PC-9 (cell line): Measurements from ENCODE around the gene EXOC7. TPM values are rescaled to one million over a fixed set of nuclear protein-coding genes. Genes with fewer than 3 reads are reported as not detected.

Experiments
- BruUV-seq: library from RNA; stranded (reverse); fragments of 400-500 nt; replicated peaks from 2 replicates; lab custom pipeline; 2021; lab: Mats Ljungman, UMichigan
- CTCF ChIA-PET: fragments of 300-600 bp; sonication (Branson Sonifier 250); formaldehyde crosslinking; loops from one replicate; lab custom pipeline; 2022; ENCODE audit warnings: antibody characterized with exemption; lab: Charles Lee
- POLR2A ChIA-PET: fragments of 300-600 bp; sonication (Branson Sonifier 250); formaldehyde crosslinking; loops from one replicate; lab custom pipeline; 2022; ENCODE audit warnings: antibody characterized with exemption; ENCODE audit not compliant: unreplicated experiment; lab: Charles Lee
- DNase-seq, 2 experiments: peaks; one replicate each; pipeline versions ENCODE4 v3.0.0 to v3.0.0-alpha.2; 2015 to 2022; ENCODE audit warnings: mixed read lengths in 1 of 2
- H2AFZ ChIP-seq: fragments of 200-600 bp; sonication (generic); 2 replicates; pipeline ENCODE4 v1.8.1; 2017; ENCODE audit warnings: antibody characterized with exemption
- H3F3A ChIP-seq: fragments of 200-600 bp; sonication (generic); 2 replicates; pipeline ENCODE4 v1.8.1; 2017; ENCODE audit warnings: antibody characterized with exemption, mild to moderate bottlenecking, low read depth; ENCODE audit not compliant: insufficient read depth
- H3K27ac ChIP-seq: fragments of 200-600 bp; sonication (generic); 2 replicates; pipeline ENCODE4 v1.6.1; 2016; ENCODE audit warnings: mixed run types
- H3K27me3 ChIP-seq: fragments of 200-600 bp; sonication (generic); 2 replicates; pipeline ENCODE4 v1.6.1; 2016; ENCODE audit warnings: low read depth, mixed run types; ENCODE audit not compliant: insufficient read depth
- H3K36me3 ChIP-seq: fragments of 200-600 bp; sonication (generic); 2 replicates; pipeline ENCODE4 v1.6.1; 2016; ENCODE audit warnings: low read depth, mixed run types
- H3K4me1 ChIP-seq: fragments of 200-600 bp; sonication (generic); replicated peaks from 2 replicates; pipeline ENCODE4 v1.6.1; 2016; ENCODE audit warnings: mixed run types; ENCODE audit not compliant: insufficient read depth
- H3K4me2 ChIP-seq: fragments of 200-600 bp; sonication (generic); 2 replicates; pipeline ENCODE4 v1.6.1; 2017; ENCODE audit warnings: mixed run types
- H3K4me3 ChIP-seq: fragments of 200-600 bp; sonication (generic); 2 replicates; pipeline ENCODE4 v1.6.1; 2016; ENCODE audit warnings: mixed run types
- H3K79me2 ChIP-seq: fragments of 200-600 bp; sonication (generic); 2 replicates; pipeline ENCODE4 v1.6.1; 2017; ENCODE audit warnings: low read depth, mixed run types
- H3K9me2 ChIP-seq: fragments of 200-600 bp; sonication (generic); 2 replicates; pipeline ENCODE4 v1.8.1; 2017; ENCODE audit warnings: mild to moderate bottlenecking; ENCODE audit not compliant: insufficient read depth
- H3K9me3 ChIP-seq: fragments of 200-600 bp; sonication (generic); 2 replicates; pipeline ENCODE4 v1.8.1; 2016; ENCODE audit warnings: low read depth; ENCODE audit not compliant: insufficient read depth
- H4K20me1 ChIP-seq: fragments of 200-600 bp; sonication (generic); 2 replicates; pipeline ENCODE4 v1.8.1; 2017; ENCODE audit not compliant: insufficient read depth
- EZH2 ChIP-seq: fragments of 200-600 bp; sonication (generic); IDR thresholded peaks from 2 replicates; pipeline ENCODE4 v1.8.0; 2017; ENCODE audit warnings: antibody characterized with exemption, low read depth
- intact Hi-C: fragments of 100-400 bp; cut with micrococcal nuclease; formaldehyde crosslinking; loops from one replicate; pipeline ENCODE4 v1.10.0; 2022; ENCODE audit not compliant: unreplicated experiment
- total RNA-seq: library from RNA; stranded (reverse); gene quantifications from 2 replicates; pipeline ENCODE4 v1.2.3, GENCODE V29; 2021
- TF ChIP-seq, protein P1 (sequence below): fragments of 200-600 bp; sonication (generic); conservative IDR thresholded peaks from 2 replicates; pipeline ENCODE4 v1.6.1; 2017; ENCODE audit warnings: mixed run types, antibody characterized with exemption, mild to moderate bottlenecking, moderate library complexity

EXOC7 gene
- total RNA-seq, 1 experiment from 2014 or later = 131 TPM

DNA sequence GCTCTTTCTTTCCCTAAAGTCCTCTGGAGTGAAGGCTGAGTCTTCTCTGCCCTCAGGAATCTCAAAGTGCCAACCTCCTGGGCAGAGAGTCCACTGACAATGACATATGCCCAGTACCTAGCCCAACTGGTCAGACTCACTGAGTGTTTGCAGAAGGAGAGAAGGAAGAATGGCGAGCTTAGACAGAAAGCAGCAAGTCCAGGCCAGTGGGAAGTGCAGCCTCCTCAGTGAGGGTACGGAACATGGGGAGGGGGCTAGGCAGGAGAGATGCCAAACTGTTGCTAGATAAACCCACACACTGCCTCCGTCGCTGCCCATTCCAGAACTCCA is 678 bp downstream of the EXOC7 start:
- intact Hi-C loops = loop anchor here (10.0 kb wide), 1 partner anchor 198 kb away; the partner anchor contains the start of gene MRPL38
- no peak for TF ChIP-seq EZH2
- TF ChIP-seq, protein P1, sequence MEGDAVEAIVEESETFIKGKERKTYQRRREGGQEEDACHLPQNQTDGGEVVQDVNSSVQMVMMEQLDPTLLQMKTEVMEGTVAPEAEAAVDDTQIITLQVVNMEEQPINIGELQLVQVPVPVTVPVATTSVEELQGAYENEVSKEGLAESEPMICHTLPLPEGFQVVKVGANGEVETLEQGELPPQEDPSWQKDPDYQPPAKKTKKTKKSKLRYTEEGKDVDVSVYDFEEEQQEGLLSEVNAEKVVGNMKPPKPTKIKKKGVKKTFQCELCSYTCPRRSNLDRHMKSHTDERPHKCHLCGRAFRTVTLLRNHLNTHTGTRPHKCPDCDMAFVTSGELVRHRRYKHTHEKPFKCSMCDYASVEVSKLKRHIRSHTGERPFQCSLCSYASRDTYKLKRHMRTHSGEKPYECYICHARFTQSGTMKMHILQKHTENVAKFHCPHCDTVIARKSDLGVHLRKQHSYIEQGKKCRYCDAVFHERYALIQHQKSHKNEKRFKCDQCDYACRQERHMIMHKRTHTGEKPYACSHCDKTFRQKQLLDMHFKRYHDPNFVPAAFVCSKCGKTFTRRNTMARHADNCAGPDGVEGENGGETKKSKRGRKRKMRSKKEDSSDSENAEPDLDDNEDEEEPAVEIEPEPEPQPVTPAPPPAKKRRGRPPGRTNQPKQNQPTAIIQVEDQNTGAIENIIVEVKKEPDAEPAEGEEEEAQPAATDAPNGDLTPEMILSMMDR = no peak

GRCh38 chr17:76097716-76098295 is 5.8 kb downstream of the EXOC7 start:
- no peak for DNase-seq
- H3K9me3 ChIP-seq = no peaks in the 10 kb centered on the region
- no peaks in the 10 kb centered on the region for H3K9me2 ChIP-seq
- peaks cover 7% of the 10 kb centered on the region; the same call in 1 of the 2 replicates for H3K4me1 ChIP-seq
- H3K4me2 ChIP-seq = no peak overlapping the region
- peaks cover 12% of the 10 kb centered on the region for H3K79me2 ChIP-seq
- intact Hi-C loops = no loop called here
- no peak overlapping the region for H2AFZ ChIP-seq
- TF ChIP-seq, protein P1 = no peak
- no peak for TF ChIP-seq EZH2
- H3K27me3 ChIP-seq = no peaks in the 10 kb centered on the region
- CTCF ChIA-PET = no interaction called here
- BruUV-seq = no TSS peak
- H4K20me1 ChIP-seq = no peaks in the 10 kb centered on the region
- H3K36me3 ChIP-seq = no peaks in the 10 kb centered on the region
- POLR2A ChIA-PET = no interaction called here
- no peak overlapping the region for H3K27ac ChIP-seq
- H3K4me3 ChIP-seq = no peak overlapping the region
- peaks cover 3% of the 10 kb centered on the region; the same call in 1 of the 2 replicates for H3F3A ChIP-seq

More for the DNA sequence above, 678 bp downstream of the EXOC7 start:
- peak overlapping the region; percentile 81 for H2AFZ ChIP-seq
- H3K9me2 ChIP-seq = no peaks in the 10 kb centered on the region
- no peak for DNase-seq
- peak overlapping the region; percentile 73; the same call in 1 of the 2 replicates for H3K27ac ChIP-seq
- peaks cover 17% of the 10 kb centered on the region for H3K79me2 ChIP-seq
- ChIA-PET CTCF (interaction anchor here (0.6 to 1.2 kb wide), 3 partner anchors 40 to 51 kb away, joined by 4 to 12 read pairs (median 4); no protein-coding TSS in a partner anchor), POLR2A (interaction anchor here (0.7 kb wide), 2 partner anchors 13 to 172 kb away, joined by 7 to 12 read pairs; no protein-coding TSS in a partner anchor)
- H3K27me3 ChIP-seq = no peaks in the 10 kb centered on the region
- H3K4me3 ChIP-seq = peak overlapping the region; percentile 86
- H3K9me3 ChIP-seq = no peaks in the 10 kb centered on the region
- no TSS peak for BruUV-seq
- peaks cover 6% of the 10 kb centered on the region; the same call in 1 of the 2 replicates for H3F3A ChIP-seq
- no peaks in the 10 kb centered on the region for H3K36me3 ChIP-seq
- no peaks in the 10 kb centered on the region for H4K20me1 ChIP-seq
- peaks cover 7% of the 10 kb centered on the region for H3K4me1 ChIP-seq
- H3K4me2 ChIP-seq = peak overlapping the region; percentile 91

GRCh38 chr17:76095943-76096342 is 7.6 kb downstream of the EXOC7 start:
- no peak overlapping the region for H3K4me2 ChIP-seq
- ChIA-PET CTCF (no interaction called here), POLR2A (no interaction called here)
- no peaks in the 10 kb centered on the region for H3K9me2 ChIP-seq
- no peak overlapping the region for H2AFZ ChIP-seq
- DNase-seq = no peak
- no peak overlapping the region for H3K4me3 ChIP-seq
- TF ChIP-seq, protein P1 = no peak
- no peak for TF ChIP-seq EZH2
- BruUV-seq = no TSS peak
- no peaks in the 10 kb centered on the region for H3K9me3 ChIP-seq
- H3K36me3 ChIP-seq = no peaks in the 10 kb centered on the region
- no peaks in the 10 kb centered on the region for H3K27me3 ChIP-seq
- H4K20me1 ChIP-seq = no peaks in the 10 kb centered on the region
- no peaks in the 10 kb centered on the region for H3K79me2 ChIP-seq
- H3F3A ChIP-seq = 0 out of 2 replicates have a peak, but pooled peaks cover 3% of the 10 kb centered on the region
- no peaks in the 10 kb centered on the region for H3K4me1 ChIP-seq
- intact Hi-C loops = no loop called here
- H3K27ac ChIP-seq = no peak overlapping the region
